ENCODE results near the gene FHOD3. TPM values are rescaled to one million over a fixed set of nuclear protein-coding genes. Genes with fewer than 3 reads are reported as not detected.
A peak's percentile ranks its signal among the peaks of the same experiment; 100 is the strongest.
"Not testable (repeated sequence)": the region's sequence is repeated elsewhere in the genome, so short reads cannot be mapped to it uniquely, and the experiment has no call there.

The FHOD3 gene
- total RNA-seq, 1 donor from 2014 or later = 33.3 TPM

DNA sequence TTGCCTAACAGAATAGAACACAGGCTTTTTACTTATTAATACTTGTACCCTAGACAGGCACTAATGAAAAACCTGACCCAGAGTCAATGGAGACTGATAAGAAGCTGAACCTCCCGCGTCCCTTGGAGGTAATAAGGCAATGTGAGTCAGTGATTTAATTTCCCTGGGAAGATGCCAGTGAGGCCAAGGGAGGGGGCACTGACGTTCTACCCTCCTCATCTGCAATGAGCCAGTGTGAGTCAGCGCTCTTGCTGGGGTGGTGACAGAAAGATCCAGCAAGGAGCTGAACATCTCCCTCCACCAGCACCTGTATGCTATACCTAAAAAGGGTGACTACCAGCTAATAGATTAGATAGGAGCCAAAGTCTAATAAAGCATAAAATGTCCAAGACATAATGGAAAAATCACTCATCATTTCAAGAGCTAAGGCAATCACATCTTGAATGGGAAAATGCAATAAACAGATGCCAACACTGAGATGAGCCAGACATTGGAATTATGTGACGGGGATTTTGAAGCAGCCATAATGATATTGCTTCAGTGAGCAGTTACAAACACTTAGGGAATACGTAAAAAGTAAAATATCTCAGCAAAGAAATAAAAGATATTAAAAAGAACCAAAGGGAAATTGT lies 414.4 kb downstream of the FHOD3 start:
- DNase-seq (ENCODE audit: low spot score) = no peak
- peak; percentile 47 for ATAC-seq
- intact Hi-C loops (cut with DNase I) = no loop called here

- intact Hi-C loops (cut with DNase I) = no loop called here
- ATAC-seq (no peak), DNase-seq (ENCODE audit: low spot score) (no peak)
These were observed 417.0 kb downstream of the FHOD3 start for GRCh38 chr18:36714476-36714875.

DNA sequence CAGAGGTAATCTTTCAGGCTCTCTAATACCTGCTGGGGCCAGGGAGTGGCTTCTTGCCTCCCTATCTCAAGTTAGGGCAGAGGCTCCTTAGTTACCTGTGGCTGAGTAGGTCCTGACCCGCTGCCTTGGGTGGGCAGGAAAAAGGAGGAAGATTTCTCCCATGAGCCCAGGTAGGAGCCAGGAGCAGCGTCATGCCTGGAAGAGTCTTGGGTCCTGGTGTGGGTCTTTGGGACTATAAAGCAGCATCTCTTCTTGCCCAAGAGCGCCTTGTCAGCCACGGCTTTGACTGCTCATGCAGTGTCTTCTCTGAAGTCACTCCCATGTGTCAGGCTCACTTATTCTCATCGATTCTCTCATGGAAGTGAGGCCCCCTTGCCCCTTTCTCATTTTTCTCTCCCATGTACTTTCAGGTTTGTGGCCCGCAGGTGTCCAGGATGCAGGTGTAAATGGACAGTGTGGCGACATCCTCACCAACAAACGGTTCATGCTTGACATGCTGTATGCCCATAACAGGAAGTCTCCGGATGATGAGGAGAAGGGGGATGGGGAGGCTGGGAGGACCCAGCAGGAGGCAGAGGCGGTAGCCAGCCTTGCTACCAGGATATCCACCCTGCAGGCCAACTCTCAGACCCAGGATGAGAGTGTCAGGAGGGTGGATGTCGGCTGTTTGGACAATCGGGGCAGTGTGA lies 420.1 kb downstream of the FHOD3 start:
- DNase-seq (ENCODE audit: low spot score) = no peak
- ATAC-seq = no peak
- intact Hi-C loops (cut with DNase I) = loop anchor here (5.0 kb wide), 1 partner anchor 1635 kb away; no protein-coding TSS in a partner anchor

GRCh38 chr18:36718705-36719328 lies 421.3 kb downstream of the FHOD3 start:
- intact Hi-C loops (cut with DNase I) = loop anchor here (5.0 kb wide), 1 partner anchor 1633 kb away; no protein-coding TSS in a partner anchor
- ATAC-seq (no peak), DNase-seq (ENCODE audit: low spot score) (no peak)

GRCh38 chr18:36719630-36720029 lies 422.1 kb downstream of the FHOD3 start:
- intact Hi-C loops (cut with DNase I) = loop anchor here (5.0 kb wide), 1 partner anchor 1633 kb away; no protein-coding TSS in a partner anchor
- ATAC-seq (no peak), DNase-seq (ENCODE audit: low spot score) (no peak)

DNA sequence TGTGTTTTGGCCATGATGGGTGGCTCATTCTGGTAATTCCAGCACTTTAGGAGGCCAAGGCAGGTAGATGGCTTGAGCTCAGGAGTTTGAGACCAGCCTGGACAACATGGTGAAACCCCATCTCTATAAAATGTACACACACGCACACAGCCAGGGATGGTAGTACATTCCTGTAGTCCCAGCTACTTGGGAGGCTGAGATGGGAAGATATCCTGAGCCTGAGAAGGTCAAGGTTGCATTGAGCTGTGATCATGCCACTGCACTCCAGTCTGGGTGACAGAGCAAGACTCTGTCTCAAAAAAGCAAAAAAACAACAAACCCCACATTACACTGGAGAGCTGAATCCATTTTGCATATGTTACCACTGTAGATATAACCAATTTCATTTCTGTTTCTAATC lies 423.8 kb downstream of the FHOD3 start:
- DNase-seq (ENCODE audit: low spot score); ATAC-seq; intact Hi-C loops (cut with DNase I): not testable (repeated sequence)

DNA sequence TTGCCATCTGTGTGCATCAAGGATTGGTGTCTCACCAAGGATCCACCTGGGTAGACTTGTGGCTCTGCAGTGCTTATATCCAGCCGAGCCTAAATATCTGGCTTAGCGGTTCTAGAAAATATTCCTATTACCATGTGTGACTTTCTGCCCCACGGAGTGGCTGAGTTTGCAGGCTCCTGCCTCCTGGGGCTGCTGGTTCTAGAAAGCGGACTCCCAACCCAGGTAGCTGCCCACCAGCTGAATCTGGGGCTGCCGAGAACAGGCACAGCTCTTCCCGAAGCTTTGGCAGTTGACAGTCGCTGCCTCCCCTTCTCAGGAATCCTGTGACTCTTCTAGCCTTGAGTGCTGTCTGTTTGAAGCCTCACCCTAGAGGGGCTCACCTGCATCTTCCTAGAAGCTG lies 426.7 kb downstream of the FHOD3 start:
- ATAC-seq (peak; percentile 9), DNase-seq (ENCODE audit: low spot score) (no peak)
- intact Hi-C loops (cut with DNase I) = no loop called here

DNA sequence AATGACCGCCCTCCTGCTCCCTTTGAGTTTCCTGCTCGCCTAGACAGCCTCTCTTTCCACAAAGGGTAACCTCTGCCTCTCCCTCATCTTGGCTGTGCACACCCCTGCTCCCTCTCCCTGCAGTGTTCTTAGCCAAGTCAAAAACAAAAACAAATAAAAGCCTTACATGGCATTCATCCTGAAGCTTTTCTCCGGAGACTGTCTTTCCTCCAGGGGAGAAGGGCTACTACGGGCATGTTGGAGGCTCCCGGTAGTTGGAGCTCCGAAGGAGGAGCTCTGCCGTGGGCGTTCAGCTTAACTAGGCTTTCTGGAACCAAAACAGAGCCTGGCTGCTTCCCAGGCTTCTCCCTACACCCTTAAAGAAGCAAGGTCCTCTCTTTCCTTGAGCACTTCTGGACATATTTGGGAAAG lies 427.1 kb downstream of the FHOD3 start:
- peak; percentile 75 for ATAC-seq
- intact Hi-C loops (cut with DNase I) = no loop called here
- peak; percentile 66 for DNase-seq (ENCODE audit: low spot score)

DNA sequence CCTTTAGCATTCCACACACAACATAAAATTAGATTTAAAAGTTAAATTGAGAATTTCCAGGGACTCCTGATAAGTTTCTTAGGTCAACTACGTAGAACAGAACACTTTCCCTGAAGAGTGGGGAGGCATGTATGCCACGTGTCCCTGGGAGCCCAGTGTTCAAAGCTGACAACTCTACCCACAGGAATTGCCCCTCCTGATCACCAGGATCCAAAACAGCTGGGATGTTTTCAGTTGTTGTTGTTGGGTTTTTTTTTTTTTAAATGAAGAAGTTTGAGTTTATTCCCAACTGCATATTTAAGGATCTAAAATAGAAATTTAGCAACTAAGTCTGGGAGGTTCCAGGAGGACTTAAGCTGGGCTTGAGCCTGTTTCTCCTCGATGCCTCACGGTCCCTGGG lies 430.8 kb downstream of the FHOD3 start:
- DNase-seq (ENCODE audit: low spot score) (no peak), ATAC-seq (peak; percentile 31)
- intact Hi-C loops (cut with DNase I) = no loop called here

- ATAC-seq (no peak), DNase-seq (ENCODE audit: low spot score) (no peak)
- intact Hi-C loops (cut with DNase I) = no loop called here
These were observed 431.7 kb downstream of the FHOD3 start for GRCh38 chr18:36729197-36729596.

DNA sequence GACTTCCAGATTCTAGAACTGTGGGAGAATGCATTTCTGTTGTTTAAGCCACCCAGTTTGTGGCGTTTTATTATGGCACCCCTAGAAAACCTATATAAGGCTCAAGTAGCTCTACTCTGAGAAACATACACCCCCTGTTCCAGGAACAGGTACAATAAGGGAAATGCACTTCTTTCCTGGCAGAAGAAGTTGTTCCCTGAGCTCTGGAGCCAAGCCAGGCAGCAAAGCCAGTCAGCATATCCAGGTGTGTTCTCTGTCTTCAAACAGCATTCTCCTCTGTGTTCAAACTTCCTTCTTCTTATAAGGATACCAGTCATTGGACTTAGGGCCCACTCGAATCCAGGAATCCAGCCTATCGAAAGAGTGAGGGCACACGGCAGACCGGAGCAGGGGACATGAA lies 434.8 kb downstream of the FHOD3 start:
- DNase-seq (ENCODE audit: low spot score) = no peak
- ATAC-seq = no peak
- intact Hi-C loops (cut with DNase I) = no loop called here

- no peak for DNase-seq (ENCODE audit: low spot score)
- intact Hi-C loops (cut with DNase I) = no loop called here
- ATAC-seq = no peak
These were observed 435.6 kb downstream of the FHOD3 start for GRCh38 chr18:36733150-36733549.

DNA sequence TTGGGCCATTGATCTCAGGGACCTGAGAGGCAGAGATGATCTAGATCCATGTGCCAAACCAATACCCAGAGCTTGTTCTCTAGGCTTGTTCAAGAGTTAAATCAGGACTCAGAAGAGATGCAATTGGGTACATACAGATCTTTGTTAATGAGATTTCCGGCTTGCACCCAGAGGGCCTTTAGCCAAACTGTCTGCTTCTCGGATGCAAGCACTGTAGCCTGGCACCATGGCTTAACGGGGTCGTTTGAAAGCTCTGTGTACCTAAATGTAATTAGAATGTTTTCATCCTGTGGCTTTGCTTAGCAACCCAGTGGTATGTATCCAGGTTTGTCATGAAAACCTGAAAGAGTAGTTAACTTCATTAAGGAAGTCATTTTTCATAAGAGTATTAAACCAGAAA lies 437.1 kb downstream of the FHOD3 start:
- intact Hi-C loops (cut with DNase I) = no loop called here
- ATAC-seq = no peak
- no peak for DNase-seq (ENCODE audit: low spot score)

GRCh38 chr18:36735130-36735529 lies 437.6 kb downstream of the FHOD3 start:
- intact Hi-C loops (cut with DNase I) = no loop called here
- no peak for ATAC-seq

DNA sequence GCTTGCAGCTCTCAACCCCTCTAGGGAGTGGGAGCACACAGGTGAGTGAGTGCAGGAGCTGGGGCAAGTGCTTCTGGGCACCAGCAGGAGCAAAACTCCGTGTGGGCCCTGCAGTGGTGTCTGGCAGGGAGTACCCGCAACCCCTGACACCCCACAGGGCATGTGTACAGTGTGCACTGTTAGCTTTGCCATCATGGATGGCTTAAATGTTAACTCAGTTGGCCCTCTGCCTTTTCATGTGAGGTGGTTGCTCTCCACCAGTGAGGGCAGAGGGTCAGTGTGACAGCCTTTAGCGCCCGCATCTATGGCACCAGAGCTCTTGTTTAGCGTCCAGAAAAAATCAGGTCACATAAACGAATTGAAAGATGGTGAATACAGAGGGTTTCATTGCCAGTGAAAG lies 438.6 kb downstream of the FHOD3 start:
- intact Hi-C loops (cut with DNase I) = no loop called here
- DNase-seq (ENCODE audit: low spot score) (no peak), ATAC-seq (no peak)

More at GRCh38 chr18:36735130-36735529, 437.6 kb downstream of the FHOD3 start:
- DNase-seq (ENCODE audit: low spot score) = no peak

GRCh38 chr18:36737316-36737715 lies 439.8 kb downstream of the FHOD3 start:
- ATAC-seq (no peak), DNase-seq (ENCODE audit: low spot score) (no peak)
- intact Hi-C loops (cut with DNase I) = no loop called here

GRCh38 chr18:36744261-36744876 lies 446.9 kb downstream of the FHOD3 start:
- ATAC-seq (no peak), DNase-seq (ENCODE audit: low spot score) (no peak)
- intact Hi-C loops (cut with DNase I) = no loop called here

DNA sequence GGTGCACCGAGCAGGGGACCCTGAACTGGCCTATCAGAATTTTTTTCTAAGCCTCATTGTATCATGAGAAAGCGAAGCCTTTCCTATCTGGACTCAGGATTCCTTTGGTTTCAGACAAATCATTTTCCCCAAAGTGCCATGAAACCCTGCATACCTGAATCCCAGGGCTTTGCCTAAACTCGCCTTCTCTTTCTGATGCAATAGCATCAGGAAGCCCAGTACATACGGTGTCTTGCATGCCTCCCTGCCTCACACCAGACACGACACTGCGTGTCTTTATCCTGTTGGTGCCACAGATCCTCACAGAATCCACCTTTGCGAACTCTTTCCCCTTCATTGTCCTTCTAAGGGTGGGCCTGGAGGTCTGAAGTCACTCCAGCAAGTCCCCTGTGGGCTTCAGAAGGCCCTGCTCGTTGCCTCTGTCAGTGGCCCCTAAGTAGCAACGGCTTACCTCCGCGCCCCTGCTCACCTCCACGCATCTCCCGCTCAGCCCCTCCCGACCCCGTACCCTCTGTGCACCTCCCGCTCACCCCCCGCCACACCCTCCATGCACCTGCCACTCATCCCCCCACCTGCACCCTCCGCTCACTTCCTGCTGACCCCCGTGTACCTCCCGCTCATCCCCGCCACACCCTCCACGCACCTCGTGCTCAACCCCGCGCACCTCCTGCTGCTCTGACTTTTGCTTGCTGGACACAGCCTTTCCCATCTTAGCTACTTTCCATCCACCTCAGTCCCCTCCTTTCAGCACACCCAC lies 447.9 kb downstream of the FHOD3 start:
- no peak for ATAC-seq
- intact Hi-C loops (cut with DNase I) = loop anchor here (5.0 kb wide), 1 partner anchor 892 kb away; no protein-coding TSS in a partner anchor
- no peak for DNase-seq (ENCODE audit: low spot score)
